ENCODE results near the gene KRT73. TPM values are rescaled to one million over a fixed set of nuclear protein-coding genes. Genes with fewer than 3 reads are reported as not detected.

The KRT73 gene
- total RNA-seq, 2 donors from 2014 or later = not detected

DNA sequence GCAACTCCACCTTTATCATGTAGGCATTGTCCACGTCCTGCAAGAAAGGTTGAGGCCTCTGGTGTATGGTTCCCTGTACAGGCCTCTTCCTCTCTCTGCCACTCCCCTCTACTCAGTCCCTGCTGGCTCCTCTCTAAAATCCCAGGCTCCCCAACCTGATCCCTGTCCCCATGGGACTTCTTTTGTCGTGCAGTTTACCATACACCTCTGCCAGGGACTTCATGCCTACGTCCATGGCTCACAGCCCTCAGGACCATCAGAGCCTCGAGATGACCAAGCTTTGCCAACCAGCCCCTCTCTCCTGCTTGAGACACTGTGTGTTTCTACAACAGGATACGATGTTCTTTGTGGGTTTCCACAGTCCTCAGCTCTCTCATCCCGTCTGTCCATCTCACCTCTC lies 30.7 kb upstream of the KRT73 start:
- peaks cover 7% of the 10 kb centered on the region for H3K9me3 ChIP-seq (ENCODE audit: control insufficient read depth, low read length)
- no peak overlapping the region for H3K27ac ChIP-seq (ENCODE audit: low read depth, low read length)
- 83 to 89% methylated on average over 6 of the region's 6 CpGs for WGBS, 2 experiments (ENCODE audit: insufficient coverage in 1 of 2, insufficient read length in 1 of 2)
- Mint-ChIP-seq H3K9me3 (no peaks in the 10 kb centered on the region), H3K4me3 (no peak overlapping the region), H3K27me3 (ENCODE audit: insufficient read depth) (peaks cover 29% of the 10 kb centered on the region), H3K36me3 (ENCODE audit: low read depth) (no peaks in the 10 kb centered on the region), H3K4me1 (no peaks in the 10 kb centered on the region), H3K27ac (no peak overlapping the region)
- TF ChIP-seq, protein P1, sequence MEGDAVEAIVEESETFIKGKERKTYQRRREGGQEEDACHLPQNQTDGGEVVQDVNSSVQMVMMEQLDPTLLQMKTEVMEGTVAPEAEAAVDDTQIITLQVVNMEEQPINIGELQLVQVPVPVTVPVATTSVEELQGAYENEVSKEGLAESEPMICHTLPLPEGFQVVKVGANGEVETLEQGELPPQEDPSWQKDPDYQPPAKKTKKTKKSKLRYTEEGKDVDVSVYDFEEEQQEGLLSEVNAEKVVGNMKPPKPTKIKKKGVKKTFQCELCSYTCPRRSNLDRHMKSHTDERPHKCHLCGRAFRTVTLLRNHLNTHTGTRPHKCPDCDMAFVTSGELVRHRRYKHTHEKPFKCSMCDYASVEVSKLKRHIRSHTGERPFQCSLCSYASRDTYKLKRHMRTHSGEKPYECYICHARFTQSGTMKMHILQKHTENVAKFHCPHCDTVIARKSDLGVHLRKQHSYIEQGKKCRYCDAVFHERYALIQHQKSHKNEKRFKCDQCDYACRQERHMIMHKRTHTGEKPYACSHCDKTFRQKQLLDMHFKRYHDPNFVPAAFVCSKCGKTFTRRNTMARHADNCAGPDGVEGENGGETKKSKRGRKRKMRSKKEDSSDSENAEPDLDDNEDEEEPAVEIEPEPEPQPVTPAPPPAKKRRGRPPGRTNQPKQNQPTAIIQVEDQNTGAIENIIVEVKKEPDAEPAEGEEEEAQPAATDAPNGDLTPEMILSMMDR (conservative IDR thresholded peaks at IDR 0.05) = no peak
- no peak overlapping the region for H3K9ac ChIP-seq (ENCODE audit: extremely low read depth, low read length, poor library complexity, severe bottlenecking)
- peak; percentile 29 for DNase-seq
- no peaks in the 10 kb centered on the region for H3K36me3 ChIP-seq (ENCODE audit: control insufficient read depth, insufficient read depth, low read length)
- no peak overlapping the region for H3K4me3 ChIP-seq (ENCODE audit: low read length)
- no peaks in the 10 kb centered on the region for H3K4me1 ChIP-seq (ENCODE audit: control insufficient read depth, insufficient read depth, low read length)
- H3K27me3 ChIP-seq (ENCODE audit: control insufficient read depth, insufficient read depth, low read length, poor library complexity, severe bottlenecking) = peaks cover 24% of the 10 kb centered on the region

DNA sequence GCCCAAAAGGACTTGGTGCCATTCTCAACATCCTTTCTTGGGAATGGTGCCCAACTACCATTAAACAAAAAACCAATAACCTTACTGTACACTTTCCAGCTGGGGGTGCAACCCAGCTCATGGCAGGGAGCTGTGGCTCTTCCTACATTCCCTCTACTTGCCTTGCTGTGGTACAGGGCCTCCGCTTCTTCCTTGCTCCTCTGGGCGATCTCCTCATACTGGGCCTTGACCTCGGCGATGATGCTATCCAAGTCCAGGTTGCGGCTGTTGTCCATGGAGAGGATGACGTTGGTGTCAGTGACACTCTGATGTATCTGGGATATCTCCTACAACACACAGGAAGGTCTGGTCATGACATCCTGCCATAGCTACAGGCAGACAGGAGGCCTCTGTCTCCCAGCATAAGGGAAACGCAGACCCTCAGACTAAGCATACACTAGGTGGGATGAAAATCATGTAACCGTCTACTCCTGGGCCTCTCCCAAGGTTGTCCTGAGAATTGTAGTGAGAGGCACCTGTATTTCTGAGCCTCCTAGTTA lies 29.7 kb upstream of the KRT73 start:
- H3K9me3 ChIP-seq (ENCODE audit: control insufficient read depth, low read length) = peaks cover 7% of the 10 kb centered on the region
- no peak overlapping the region for H3K9ac ChIP-seq (ENCODE audit: extremely low read depth, low read length, poor library complexity, severe bottlenecking)
- 91 to 95% methylated on average over 6 to 8 of the region's 8 CpGs for WGBS, 2 experiments (ENCODE audit: insufficient coverage in 1 of 2, insufficient read length in 1 of 2)
- Mint-ChIP-seq H3K4me3 (no peak overlapping the region), H3K27me3 (ENCODE audit: insufficient read depth) (peaks cover 33% of the 10 kb centered on the region), H3K27ac (no peak overlapping the region), H3K4me1 (no peaks in the 10 kb centered on the region), H3K36me3 (ENCODE audit: low read depth) (no peaks in the 10 kb centered on the region), H3K9me3 (no peaks in the 10 kb centered on the region)
- TF ChIP-seq, protein P1 (conservative IDR thresholded peaks at IDR 0.05) = no peak
- H3K4me3 ChIP-seq (ENCODE audit: low read length) = no peak overlapping the region
- DNase-seq = peak; percentile 37
- no peaks in the 10 kb centered on the region for H3K36me3 ChIP-seq (ENCODE audit: control insufficient read depth, insufficient read depth, low read length)
- H3K27ac ChIP-seq (ENCODE audit: low read depth, low read length) = no peak overlapping the region
- H3K27me3 ChIP-seq (ENCODE audit: control insufficient read depth, insufficient read depth, low read length, poor library complexity, severe bottlenecking) = peaks cover 28% of the 10 kb centered on the region
- H3K4me1 ChIP-seq (ENCODE audit: control insufficient read depth, insufficient read depth, low read length) = no peaks in the 10 kb centered on the region

DNA sequence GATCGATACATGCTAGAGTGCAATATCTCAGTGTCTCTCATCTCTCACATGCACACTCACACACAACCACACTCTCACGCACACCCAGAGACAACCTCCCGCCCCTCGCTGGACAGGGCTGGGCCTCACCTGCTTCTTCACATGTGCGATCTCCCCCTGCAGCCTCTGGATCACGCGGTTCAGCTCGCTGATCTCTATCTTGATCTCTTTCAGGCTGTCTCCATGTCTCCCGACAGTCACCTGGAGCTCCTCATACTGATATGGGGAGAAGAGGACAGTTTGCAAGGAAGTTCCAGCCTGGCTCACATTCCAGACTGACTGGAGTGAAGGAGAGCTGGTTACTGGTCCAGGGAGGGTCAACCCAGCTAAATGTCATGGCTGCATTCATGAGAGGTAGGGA lies 29.2 kb upstream of the KRT73 start:
- Mint-ChIP-seq H3K36me3 (ENCODE audit: low read depth) (no peaks in the 10 kb centered on the region), H3K4me3 (no peak overlapping the region), H3K4me1 (no peaks in the 10 kb centered on the region), H3K9me3 (no peaks in the 10 kb centered on the region), H3K27me3 (ENCODE audit: insufficient read depth) (peaks cover 34% of the 10 kb centered on the region), H3K27ac (no peak overlapping the region)
- Histone ChIP-seq H3K4me3 (ENCODE audit: low read length) (no peak overlapping the region), H3K9me3 (ENCODE audit: control insufficient read depth, low read length) (peaks cover 7% of the 10 kb centered on the region), H3K27me3 (ENCODE audit: control insufficient read depth, insufficient read depth, low read length, poor library complexity, severe bottlenecking) (peaks cover 28% of the 10 kb centered on the region), H3K9ac (ENCODE audit: extremely low read depth, low read length, poor library complexity, severe bottlenecking) (no peak overlapping the region), H3K36me3 (ENCODE audit: control insufficient read depth, insufficient read depth, low read length) (no peaks in the 10 kb centered on the region), H3K4me1 (ENCODE audit: control insufficient read depth, insufficient read depth, low read length) (no peaks in the 10 kb centered on the region), H3K27ac (ENCODE audit: low read depth, low read length) (no peak overlapping the region)
- WGBS, 2 experiments (ENCODE audit: insufficient coverage in 1 of 2, insufficient read length in 1 of 2) = 90 to 93% methylated on average over 7 to 9 of the region's 9 CpGs
- TF ChIP-seq, protein P1 (conservative IDR thresholded peaks at IDR 0.05) = no peak
- DNase-seq = peak; percentile 35

Measured in endodermal cell (in vitro differentiated cells).